ENCODE data around the gene MAP2K4.

- TF ChIP-seq CTCF (IDR thresholded peaks at IDR 0.05; ENCODE audit: insufficient read depth, low read depth, low read length), result no peak
- no peak for TF ChIP-seq EZH2 (IDR thresholded peaks at IDR 0.05; ENCODE audit: insufficient read depth, low read length)
Observed at GRCh38 chr17:12070561-12070960, 49.9 kb downstream of the MAP2K4 start.

All from astrocyte (in vitro differentiated cells and primary cell).